Hypothalamus (tissue), 51 donors: ENCODE results near the gene RARA.
A peak's percentile ranks its signal among the peaks of the same experiment; 100 is the strongest.
"Not testable (repeated sequence)": the region's sequence is repeated elsewhere in the genome, so short reads cannot be mapped to it uniquely, and the experiment has no call there.

Experiments
- DNase-seq, 51 donors: peaks; one replicate each; lab custom pipeline; 2025; lab: John Stamatoyannopoulos, UW

RARA gene

DNA sequence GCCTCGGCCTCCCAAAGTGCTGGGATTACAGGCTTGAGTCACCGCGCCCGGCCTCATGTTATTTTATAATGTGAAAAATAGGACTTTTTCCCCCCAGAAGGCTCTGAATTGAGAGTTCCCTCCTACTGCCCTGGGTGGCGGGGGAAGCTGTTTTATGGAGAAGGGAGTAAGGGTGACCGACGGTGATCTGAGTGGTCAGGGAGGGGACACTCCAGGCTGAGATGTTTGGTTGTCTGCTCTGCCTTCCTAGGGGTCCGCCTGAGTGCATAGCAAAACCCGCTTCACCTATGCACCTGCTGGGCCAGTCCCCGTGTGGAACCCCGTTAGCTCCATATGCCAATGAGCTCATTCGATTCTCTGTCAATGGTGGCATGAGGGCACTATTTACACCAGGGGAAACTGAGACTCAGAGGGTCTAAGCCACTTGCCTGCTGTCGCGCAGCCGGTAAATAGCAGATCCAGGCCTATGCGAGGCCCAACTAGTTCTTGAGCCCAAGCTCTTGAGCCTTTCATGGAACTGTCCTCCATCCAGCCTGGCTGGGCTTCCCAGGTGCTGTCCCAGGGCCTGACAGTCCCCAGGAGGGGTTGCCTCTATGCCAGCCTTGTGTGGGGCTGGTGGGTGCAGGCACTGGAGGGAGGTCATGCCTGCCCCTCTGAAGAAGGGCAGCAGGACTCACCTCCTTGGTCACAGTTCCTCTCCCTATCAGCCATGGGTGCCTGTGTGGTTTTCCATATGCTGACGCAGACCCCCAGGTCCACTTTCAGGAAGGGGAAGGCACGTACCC is 57.3 kb downstream of the RARA start:
- no peak for DNase-seq

DNA sequence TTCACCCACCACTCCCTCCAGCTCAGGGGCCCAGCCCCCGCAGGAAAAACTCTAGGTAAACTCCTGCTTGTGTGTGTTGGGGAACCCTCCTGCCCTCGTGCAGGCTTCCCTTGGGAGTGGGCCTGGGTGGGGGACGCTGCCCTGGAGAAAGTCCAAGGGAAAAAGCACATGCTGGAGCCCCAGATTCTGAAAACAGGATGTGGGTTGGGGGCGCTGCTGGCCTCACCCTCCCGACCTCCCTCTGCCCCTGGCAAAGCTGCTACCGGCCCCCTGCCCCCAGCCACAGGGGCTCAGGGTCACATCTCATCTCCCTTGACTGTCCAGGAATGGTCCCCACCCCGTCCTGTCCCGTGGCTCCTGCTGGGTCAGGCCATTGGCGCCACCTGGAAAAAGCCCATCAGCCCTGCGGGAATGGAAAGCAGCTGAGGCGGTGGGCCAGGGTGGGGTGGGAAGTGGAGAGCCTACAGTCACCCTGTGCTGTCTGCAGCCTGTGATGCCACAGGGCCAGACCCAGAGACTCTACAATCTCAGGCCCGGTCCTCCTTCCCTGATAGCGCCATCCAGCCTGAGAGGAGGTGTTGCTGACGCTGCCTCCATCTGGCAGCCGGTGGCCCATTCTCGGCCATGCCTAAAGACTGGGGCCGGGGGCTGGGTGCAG is 58.0 kb downstream of the RARA start:
- no peak for DNase-seq

DNA sequence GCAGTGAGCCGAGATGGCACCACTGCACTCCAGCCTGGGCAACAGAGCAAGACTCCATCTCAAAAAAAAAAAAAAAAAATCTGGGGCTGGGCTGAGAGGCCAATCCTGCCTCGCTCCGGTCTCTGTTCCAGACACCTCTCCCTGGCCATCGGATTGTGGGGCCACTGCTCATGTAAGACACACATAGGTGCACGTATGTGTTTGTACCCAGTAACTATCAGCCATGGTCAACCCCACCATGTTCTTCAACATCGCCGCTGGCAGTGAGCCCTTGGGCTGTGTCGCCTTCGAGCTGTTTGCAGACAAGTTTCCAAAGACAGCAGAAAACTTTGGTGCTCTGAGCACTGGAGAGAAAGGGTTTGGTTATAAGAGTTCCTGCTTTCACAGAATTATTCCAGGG is 58.7 kb downstream of the RARA start:
- not testable (repeated sequence) for DNase-seq

DNA sequence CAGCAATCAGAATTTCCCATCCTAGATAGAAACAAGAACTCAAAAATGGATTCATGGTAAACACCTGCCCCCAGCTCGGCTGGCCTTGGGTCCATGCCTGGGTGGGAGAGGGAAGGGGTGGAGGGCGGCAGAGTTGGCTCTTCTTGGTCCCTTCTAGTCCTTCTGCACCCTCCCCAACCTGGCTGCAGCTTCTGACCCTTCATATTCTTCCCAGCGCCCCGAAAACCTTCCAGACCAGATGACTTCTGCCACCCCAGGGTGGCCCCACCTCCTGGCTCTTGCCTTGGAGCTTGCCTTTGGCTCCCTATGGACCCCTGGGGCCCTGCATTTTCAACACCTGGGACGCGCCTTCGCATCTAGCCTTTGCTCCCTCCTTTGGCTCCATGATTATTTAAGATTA is 60.9 kb downstream of the RARA start:
- DNase-seq: no peak

DNA sequence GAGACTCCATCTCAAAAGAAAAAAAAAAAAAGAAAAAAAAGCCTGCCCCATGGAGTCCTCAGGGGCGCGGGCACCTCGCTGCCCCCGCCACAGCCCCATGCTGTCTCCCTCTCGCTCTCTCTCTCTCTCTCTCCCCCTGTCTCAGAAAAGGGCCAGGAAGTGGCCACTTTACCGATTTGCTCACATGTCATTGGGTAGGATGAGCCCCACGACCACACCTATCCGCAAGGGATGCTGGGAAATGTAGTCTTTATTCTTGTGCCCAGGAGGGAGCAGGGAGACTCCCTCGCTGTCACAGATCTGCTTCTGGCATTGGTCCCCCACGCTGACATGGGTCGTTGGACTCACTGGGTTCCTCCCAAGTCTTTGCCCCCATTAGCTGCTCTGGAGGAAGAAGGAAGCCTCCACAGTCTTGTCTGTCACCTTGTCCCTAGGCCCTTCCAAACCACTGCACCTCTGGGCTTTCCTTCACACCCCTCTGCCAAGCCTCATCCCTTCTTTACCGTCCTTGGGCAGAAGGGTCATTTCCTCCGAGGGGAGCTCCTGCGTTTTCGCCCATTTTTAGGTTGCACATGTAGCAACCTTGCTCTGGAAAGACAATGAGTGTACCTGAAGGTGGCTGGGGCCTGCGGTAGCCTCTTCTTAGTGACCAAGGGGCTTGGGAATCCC is 62.4 kb downstream of the RARA start:
- no peak for DNase-seq

DNA sequence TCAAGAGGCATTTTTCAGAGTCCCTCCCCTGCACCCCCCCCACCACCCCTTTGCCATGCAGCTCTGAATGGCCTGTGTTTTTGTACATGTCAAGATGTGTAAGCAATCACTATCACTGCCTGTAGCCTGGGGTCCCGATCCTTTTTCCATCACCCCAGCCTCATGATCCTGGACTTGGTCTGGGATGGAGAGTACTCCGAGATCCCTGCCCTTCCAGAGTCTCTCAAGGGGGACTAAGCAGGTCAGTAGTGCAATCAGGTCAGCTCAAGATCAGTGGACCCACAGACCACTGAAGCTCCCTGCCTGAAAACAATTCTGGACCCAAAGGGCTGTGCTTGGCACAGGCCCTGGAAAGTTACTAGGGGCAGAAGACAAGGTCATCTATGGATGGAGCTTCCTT is 63.1 kb downstream of the RARA start:
- DNase-seq: no peak

DNA sequence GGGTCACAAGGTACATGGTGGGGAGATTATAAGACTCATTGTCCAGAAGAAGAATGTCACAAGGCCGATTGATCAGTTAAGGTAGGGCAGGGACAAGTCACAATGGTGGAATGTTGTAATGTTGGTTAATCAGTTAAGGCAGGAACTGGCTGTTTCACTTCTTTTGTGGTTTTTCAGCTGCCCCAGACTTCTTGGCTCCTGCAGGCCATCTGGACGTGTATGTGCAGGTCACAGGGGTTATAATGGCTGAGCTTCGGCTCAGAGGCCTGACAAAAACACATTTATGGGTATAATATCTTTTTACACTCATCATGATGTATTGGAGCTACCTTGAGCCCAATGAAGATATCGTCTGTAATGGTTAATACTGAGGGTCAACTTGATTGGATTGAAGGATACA is 63.7 kb downstream of the RARA start:
- DNase-seq: not testable (repeated sequence)

DNA sequence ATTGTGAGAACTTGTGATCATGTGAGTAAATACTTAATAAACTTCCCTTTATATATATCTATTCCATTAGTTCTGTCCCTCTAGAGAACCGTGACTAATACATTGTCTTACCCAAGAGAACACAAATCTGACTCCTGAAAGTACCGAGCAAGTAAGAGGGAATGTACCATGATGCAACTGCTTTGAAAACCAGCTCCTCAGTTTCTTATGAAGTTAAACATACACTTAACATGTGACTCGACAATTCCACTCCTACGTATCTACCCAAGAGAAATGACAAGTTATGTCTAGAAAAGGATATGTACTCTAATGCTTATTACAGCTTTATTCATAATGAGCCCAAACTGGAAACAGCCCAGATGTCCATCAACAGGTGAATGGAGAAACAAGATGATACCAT is 64.3 kb downstream of the RARA start:
- DNase-seq: no peak

DNA sequence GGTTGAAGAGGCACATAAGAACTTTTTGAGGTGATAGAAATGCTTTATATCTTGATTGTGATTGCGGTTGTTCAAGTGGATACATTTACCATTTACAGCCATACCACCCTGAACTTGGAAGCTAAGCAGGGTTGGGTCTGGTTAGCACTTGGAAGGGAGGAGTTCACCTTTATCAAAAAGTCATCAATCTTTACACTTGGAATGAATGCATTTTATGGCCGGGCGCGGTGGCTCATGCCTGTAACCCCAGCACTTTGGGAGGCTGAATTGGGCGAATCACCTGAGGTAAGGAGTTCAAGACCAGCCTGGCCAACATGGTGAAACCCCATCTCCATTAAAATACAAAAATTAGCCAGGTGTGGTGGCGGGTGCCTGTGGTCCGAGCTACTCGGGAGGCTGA is 65.0 kb downstream of the RARA start:
- no peak for DNase-seq

DNA sequence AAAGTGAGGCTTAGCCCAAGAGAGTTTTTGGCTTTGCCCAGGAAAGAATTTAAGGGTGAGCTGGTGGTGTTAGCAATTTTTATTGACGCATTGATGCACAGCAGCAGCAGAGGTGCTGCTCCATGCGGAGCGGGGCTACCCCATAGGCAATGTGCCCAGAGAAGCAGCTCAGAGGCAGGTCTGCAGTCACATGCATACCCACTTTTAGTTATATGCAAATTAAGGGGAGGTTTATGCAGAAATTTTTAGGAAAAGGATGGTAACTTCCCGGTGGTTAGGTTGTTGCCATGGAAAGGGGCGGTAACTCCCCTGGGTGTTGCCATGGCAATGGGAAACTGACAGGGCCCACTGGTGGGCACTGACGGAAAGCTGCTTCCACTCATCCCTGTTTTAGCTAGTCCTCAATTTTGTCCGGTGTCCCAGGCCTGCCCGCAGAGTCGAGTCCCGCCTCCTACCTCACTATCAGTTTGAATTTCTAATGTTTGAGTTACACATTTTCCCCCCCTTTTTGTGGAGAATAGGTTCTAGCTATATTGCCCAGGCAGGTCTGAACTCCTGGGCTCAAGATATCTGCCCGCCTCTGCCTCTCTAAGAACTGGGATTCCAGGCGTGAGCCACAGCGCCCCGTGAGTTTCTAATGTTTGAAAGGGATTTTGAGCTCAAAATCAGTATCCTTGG is 66.0 kb downstream of the RARA start:
- DNase-seq: no peak

DNA sequence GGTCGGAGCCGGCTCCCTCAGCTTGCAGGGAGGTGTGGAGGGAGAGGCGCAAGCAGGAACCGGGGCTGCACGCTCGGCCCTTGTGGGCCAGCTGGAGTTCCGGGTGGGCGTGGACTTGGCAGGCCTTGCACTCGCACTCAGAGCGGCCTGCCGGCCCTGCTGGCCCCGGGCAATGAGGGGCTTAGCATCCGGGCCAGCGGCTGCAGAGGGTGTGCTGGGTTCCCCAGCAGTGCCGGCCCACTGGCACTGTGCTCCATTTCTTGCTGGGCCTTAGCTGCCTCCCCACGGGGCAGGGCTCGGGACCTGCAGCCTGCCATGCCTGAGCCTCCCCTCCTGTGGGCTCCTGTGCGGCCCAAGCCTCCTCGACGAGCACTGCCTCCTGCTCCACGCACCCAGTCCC is 66.8 kb downstream of the RARA start:
- not testable (repeated sequence) for DNase-seq

DNA sequence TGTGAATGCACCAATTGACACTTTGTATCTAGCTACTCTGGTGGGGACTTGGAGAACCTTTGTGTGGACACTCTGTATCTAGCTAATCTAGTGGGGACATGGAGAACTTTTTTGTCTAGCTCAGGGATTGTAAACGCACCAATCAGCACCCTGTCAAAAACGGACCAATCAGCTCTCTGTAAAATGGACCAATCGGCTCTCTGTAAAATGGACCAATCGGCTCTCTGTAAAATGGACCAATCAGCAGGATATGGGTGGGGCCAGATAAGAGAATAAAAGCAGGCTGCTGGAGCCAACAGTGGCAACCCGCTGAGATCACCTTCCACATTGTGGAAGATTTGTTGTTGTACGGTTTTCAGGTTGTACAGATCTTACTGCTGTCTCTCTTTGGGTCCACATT is 67.6 kb downstream of the RARA start:
- not testable (repeated sequence) for DNase-seq

DNA sequence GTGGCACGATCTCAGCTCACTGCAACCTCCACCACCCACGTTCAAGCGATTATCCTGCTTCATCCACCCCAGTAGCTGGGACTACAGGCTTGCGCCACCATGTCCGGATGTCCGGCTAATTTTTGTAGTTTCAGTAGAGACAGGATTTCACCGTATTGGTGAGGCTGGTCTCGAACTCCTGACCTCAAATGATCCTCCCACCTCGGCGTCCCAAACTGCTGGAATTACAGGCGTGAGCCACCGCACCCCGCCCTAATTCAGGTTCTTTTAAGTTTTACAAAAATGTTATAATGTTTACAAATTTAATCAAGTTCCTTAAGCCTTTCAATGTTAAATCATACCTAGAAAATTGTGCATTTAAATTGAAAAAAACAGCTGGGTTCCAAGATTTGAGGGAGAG is 68.9 kb downstream of the RARA start:
- DNase-seq: no peak

DNA sequence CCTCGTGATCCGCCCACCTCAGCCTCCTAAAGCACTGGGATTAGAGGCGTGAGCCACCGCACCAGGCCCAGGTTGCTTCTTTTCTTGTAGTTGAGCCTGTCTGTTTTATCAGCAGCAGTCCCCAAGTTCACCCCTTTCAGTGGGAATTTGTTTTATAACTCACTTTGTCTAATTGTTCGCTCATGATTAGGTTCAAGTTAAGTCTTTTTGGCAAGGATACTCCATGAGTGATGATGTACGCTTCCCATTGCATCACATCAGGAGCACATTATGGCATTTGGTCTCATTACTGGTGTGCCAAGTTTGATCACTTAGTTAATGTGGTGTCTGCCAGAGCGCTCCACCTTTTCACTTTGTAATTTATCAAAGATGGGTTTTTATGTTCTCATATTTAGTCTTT is 70.0 kb downstream of the RARA start:
- no peak for DNase-seq

DNA sequence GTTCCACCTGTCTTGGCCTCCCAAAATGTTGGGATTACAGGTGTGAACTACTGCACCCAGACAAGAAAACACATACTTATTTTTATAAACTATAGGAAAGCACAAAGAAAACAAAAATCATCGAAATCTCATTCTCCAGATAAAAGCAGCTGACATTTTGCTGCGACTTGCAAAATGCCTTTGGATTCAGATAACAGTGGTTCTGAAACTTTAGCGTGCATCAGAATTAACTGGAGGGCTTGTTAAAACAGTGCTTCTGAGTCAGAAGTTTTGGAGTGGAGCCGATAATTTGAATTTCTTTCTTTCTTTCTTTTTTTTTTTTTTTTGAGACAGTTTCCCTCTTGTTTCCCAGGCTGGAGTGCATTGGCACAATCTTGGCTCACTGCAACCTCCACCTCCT is 73.3 kb downstream of the RARA start:
- DNase-seq: no peak

DNA sequence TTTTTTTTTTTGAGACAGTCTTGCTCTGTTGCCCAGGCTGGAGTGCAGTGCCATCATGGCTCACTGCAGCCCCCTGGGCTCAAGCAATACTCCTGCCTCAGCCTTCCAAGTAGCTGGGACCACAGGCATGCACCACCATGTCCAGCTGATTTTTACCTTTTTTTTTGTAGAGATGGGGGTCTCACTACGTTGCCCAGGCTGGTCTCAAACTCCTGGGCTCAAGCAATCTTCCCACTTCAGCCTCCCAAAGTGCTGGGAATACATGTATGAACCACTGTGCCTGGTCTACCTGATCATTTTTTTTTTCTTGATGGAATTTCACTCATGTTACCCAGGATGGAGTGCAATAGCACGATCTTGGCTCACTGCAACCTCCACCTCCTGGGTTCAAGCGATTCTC is 77.6 kb downstream of the RARA start:
- not testable (repeated sequence) for DNase-seq

DNA sequence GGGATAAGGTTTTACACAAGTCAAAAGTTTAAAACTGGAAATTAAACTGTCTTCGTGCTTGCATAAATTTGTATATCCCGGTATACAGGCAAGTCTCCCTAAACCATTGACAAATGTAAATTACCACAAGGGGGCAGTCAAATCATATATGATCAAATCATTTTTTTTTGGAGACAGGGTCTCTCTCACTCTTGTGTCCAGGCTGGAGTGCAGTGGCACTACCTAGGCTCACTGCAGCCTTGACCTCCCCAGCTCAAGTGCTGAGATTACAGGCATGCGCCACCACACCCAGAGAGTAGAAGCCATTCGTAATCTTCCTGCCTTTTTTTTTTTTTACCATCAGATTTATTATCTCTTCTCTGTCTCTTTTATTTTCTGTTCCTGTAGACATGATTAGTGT is 90.2 kb downstream of the RARA start:
- DNase-seq: peak in 1 of 51 donors; percentile 23

DNA sequence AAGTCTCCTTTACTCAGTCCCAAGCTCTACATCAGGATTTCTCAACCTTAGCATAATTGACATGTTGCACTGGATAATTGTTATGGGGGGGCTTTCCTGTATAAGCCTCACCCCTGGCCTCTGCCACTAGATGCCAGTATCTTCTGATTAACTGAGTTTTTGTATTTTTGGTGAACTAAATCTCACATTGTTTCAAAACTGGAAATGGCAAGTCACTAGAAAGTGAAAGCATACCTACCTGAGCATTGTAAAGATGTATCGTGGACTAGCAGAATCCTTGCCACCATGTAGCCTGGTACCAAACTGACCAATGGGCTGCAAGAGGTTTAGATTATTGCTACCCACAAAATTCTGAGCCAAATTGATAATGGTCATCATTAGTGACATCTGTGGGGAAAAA is 93.7 kb downstream of the RARA start:
- no peak for DNase-seq

DNA sequence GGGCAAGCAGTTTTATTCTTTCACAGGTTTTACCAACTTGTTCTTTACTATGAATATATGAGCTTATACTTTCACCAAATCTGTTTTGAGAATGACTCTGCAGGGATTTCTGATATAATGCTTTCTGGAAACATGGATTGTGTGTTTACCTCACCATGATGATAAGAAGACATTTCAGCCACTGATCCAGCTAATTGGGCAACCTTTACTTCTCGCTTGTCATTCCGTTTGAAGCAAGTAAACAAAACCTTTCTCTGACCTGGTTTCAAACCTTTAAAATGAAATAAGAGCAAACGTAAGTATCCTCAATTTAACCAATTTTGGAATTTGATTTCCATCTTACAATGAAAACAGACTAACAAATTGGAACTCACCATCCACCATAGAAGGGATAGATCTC is 95.0 kb downstream of the RARA start:
- DNase-seq: no peak
